Loucy (cell line): ENCODE measurements around the gene CLEC17A.

ENCODE experiments used
- H2AFZ ChIP-seq: fragments of 200-600 bp; sonication (generic); 2 replicates; pipeline ENCODE4 v1.6.0; 2016; ENCODE audit warnings: antibody characterized with exemption, mild to moderate bottlenecking, low read length, moderate library complexity
- H3F3A ChIP-seq: fragments of 200-600 bp; 2 replicates; pipeline ENCODE4 v1.6.0; 2016; ENCODE audit warnings: antibody characterized with exemption, low read depth, mild to moderate bottlenecking
- H3K27me3 ChIP-seq: fragments of 200-600 bp; sonication (generic); 2 replicates; pipeline ENCODE4 v1.6.1; 2014; ENCODE audit warnings: low read length, mild to moderate bottlenecking; ENCODE audit not compliant: insufficient read depth, poor library complexity, severe bottlenecking
- H3K36me3 ChIP-seq: fragments of 200-600 bp; sonication (generic); 2 replicates; pipeline ENCODE4 v1.6.1; 2016; ENCODE audit warnings: low read length; ENCODE audit not compliant: insufficient read depth
- H3K4me1 ChIP-seq: fragments of 200-600 bp; sonication (generic); 2 replicates; pipeline ENCODE4 v1.5.1; 2014; ENCODE audit warnings: low read length, mild to moderate bottlenecking; ENCODE audit not compliant: insufficient read depth, poor library complexity, severe bottlenecking
- H3K4me2 ChIP-seq: fragments of 200-600 bp; sonication (generic); 2 replicates; pipeline ENCODE4 v1.6.0; 2014; ENCODE audit warnings: antibody characterized with exemption, low read length, low read depth, mild to moderate bottlenecking; ENCODE audit not compliant: poor library complexity, severe bottlenecking
- H3K4me3 ChIP-seq: fragments of 200-600 bp; sonication (generic); 2 replicates; pipeline ENCODE4 v1.5.1; 2014; ENCODE audit warnings: low read length, mild to moderate bottlenecking, mixed read lengths; ENCODE audit not compliant: poor library complexity, severe bottlenecking
- H3K79me2 ChIP-seq: fragments of 200-600 bp; sonication (generic); 2 replicates; pipeline ENCODE4 v1.6.1; 2014; ENCODE audit warnings: low read length; ENCODE audit not compliant: insufficient read depth
- H3K9ac ChIP-seq: fragments of 200-600 bp; sonication (generic); 2 replicates; pipeline ENCODE4 v1.6.0; 2014; ENCODE audit warnings: mild to moderate bottlenecking, low read depth, low read length, moderate library complexity; ENCODE audit not compliant: poor library complexity, severe bottlenecking
- H3K9me2 ChIP-seq: fragments of 200-600 bp; sonication (generic); replicated peaks from 2 replicates; pipeline ENCODE4 v1.6.1; 2016; ENCODE audit warnings: low read depth, low read length, mixed read lengths
- H3K9me3 ChIP-seq: fragments of 200-600 bp; sonication (generic); 2 replicates; pipeline ENCODE4 v1.6.1; 2014; ENCODE audit warnings: mild to moderate bottlenecking, antibody characterized with exemption, low read length, low read depth; ENCODE audit not compliant: insufficient read depth
- H4K20me1 ChIP-seq: fragments of 200-600 bp; sonication (generic); 2 replicates; pipeline ENCODE4 v1.6.0; 2014; ENCODE audit warnings: antibody characterized with exemption, low read length, mild to moderate bottlenecking; ENCODE audit not compliant: insufficient read depth, poor library complexity, severe bottlenecking
- CTCF ChIP-seq: fragments of 200-600 bp; sonication (generic); conservative IDR thresholded peaks from 2 replicates; pipeline ENCODE4 v1.5.1; 2014; ENCODE audit warnings: mild to moderate bottlenecking, antibody characterized with exemption, low read length
- EZH2phosphoT487 ChIP-seq: fragments of 200-600 bp; IDR thresholded peaks from 2 replicates; pipeline ENCODE4 v1.6.1; 2018; ENCODE audit warnings: antibody characterized with exemption, mild to moderate bottlenecking, moderate library complexity, borderline replicate concordance

The CLEC17A gene

GRCh38 chr19:14659874-14660489, 77.1 kb downstream of the CLEC17A start:
- TF ChIP-seq CTCF (no peak), EZH2phosphoT487 (no peak)
- no peaks in the 10 kb centered on the region for H3K9me2 ChIP-seq
- H2AFZ ChIP-seq = no peak overlapping the region
- no peaks in the 10 kb centered on the region for H3K79me2 ChIP-seq
- no peaks in the 10 kb centered on the region for H3K4me1 ChIP-seq
- no peaks in the 10 kb centered on the region for H3K36me3 ChIP-seq
- H3F3A ChIP-seq = no peaks in the 10 kb centered on the region
- no peak overlapping the region for H3K9ac ChIP-seq
- no peaks in the 10 kb centered on the region for H4K20me1 ChIP-seq
- no peaks in the 10 kb centered on the region for H3K27me3 ChIP-seq
- no peak overlapping the region for H3K4me3 ChIP-seq
- H3K4me2 ChIP-seq = no peak overlapping the region
- no peaks in the 10 kb centered on the region for H3K9me3 ChIP-seq

GRCh38 chr19:14661372-14661924, 78.6 kb downstream of the CLEC17A start:
- Histone ChIP-seq H2AFZ (no peak overlapping the region), H3K4me1 (no peaks in the 10 kb centered on the region), H3K4me2 (no peak overlapping the region)

More at GRCh38 chr19:14661372-14661924, 78.6 kb downstream of the CLEC17A start:
- Histone ChIP-seq H3K36me3 (no peaks in the 10 kb centered on the region), H3F3A (no peaks in the 10 kb centered on the region), H3K79me2 (no peaks in the 10 kb centered on the region), H3K27me3 (no peaks in the 10 kb centered on the region), H3K9me3 (no peaks in the 10 kb centered on the region), H3K9me2 (no peaks in the 10 kb centered on the region), H4K20me1 (no peaks in the 10 kb centered on the region), H3K4me3 (no peak overlapping the region), H3K9ac (no peak overlapping the region)
- TF ChIP-seq CTCF = no peak
- no peak for TF ChIP-seq EZH2phosphoT487
